HT-29 (cell line): Measurements from ENCODE around the gene DNAAF2. TPM values are rescaled to one million over a fixed set of nuclear protein-coding genes. Genes with fewer than 3 reads are reported as not detected.
"Not testable (repeated sequence)": the region's sequence is repeated elsewhere in the genome, so short reads cannot be mapped to it uniquely, and the experiment has no call there.

Experiments used
- DNase-seq: peaks from one replicate; pipeline ENCODE4 v3.0.0-alpha.2; 2015; ENCODE audit warnings: low spot score
- small RNA-seq: library from RNA; depleted of rRNA; stranded (forward); fragments of <200 nt; gene quantifications from one replicate; pipeline ENCODE3, GENCODE V24; 2014
- total RNA-seq: library from RNA; depleted of rRNA; stranded (reverse); fragments of >200 nt; shearing (Covaris generic); gene quantifications from 2 replicates; pipeline ENCODE4 v1.2.3, GENCODE V29; 2014; rRNA removed

DNAAF2 gene
- total RNA-seq, 1 experiment from 2014 or later, result 24.9 TPM

- not testable (repeated sequence) for DNase-seq
Measured at GRCh38 chr14:49584981-49585640, 49.9 kb downstream of the DNAAF2 start.

- DNase-seq, result no peak
Measured at GRCh38 chr14:49584058-49584457, 51.0 kb downstream of the DNAAF2 start.

GRCh38 chr14:49583629-49584028 lies 51.4 kb downstream of the DNAAF2 start:
- DNase-seq, result no peak

- DNase-seq, result no peak
Measured at GRCh38 chr14:49582113-49582977, 52.7 kb downstream of the DNAAF2 start.

GRCh38 chr14:49581209-49582112 lies 53.6 kb downstream of the DNAAF2 start:
- DNase-seq, result no peak

- no peak for DNase-seq
Measured at GRCh38 chr14:49579841-49580240, 55.2 kb downstream of the DNAAF2 start.

- no peak for DNase-seq
Measured at GRCh38 chr14:49578141-49578540, 56.9 kb downstream of the DNAAF2 start.

Small RNA genes lying within 50 kb of the gene (small RNA-seq; reads per million reads assigned to genes)
- gene AL139099.3 (not detected), gene AL139099.4 (not detected), gene RF00019 (not detected), gene RNU6ATAC30P (not detected)

Other genes with a start within 250 kb of the DNAAF2 start
- 1,194 and 1,378 TPM in 2 replicates for gene RPS29, start 48.9 kb downstream of the DNAAF2 start, total RNA-seq
- gene LRR1, start 36.3 kb downstream of the DNAAF2 start, total RNA-seq, result 26.4 and 28.6 TPM in 2 replicates
- 114 and 130 TPM in 2 replicates for gene RPL36AL, start 14.6 kb downstream of the DNAAF2 start, total RNA-seq
- gene MGAT2, start 14.4 kb downstream of the DNAAF2 start, total RNA-seq, result 35.5 and 36.5 TPM in 2 replicates
- gene POLE2, start 53.0 kb upstream of the DNAAF2 start, total RNA-seq, result 10.3 and 14.8 TPM in 2 replicates
- not detected in 2 replicates for gene KLHDC1, start 57.9 kb upstream of the DNAAF2 start, total RNA-seq
- gene KLHDC2, start 132.9 kb upstream of the DNAAF2 start, total RNA-seq, result 61.8 and 67.8 TPM in 2 replicates
- gene NEMF, start 217.5 kb upstream of the DNAAF2 start, total RNA-seq, result 12.4 and 20.0 TPM in 2 replicates